IPS-18c (cell line): ENCODE results near the gene CYB5R2.

Source experiments
- H3K4me3 ChIP-seq: 2 replicates; pipeline ENCODE4 v1.7.0; 2013; ENCODE audit warnings: low read depth, mild to moderate bottlenecking, low read length, moderate library complexity; ENCODE audit not compliant: insufficient read depth
- H3K9me3 ChIP-seq: one replicate; pipeline ENCODE4 v1.6.1; 2013; ENCODE audit warnings: mild to moderate bottlenecking, low read length, moderate library complexity; ENCODE audit not compliant: control insufficient read depth, insufficient read depth

The CYB5R2 gene

GRCh38 chr11:7651140-7651551, 22.2 kb downstream of the CYB5R2 start:
- no peak overlapping the region for H3K4me3 ChIP-seq

GRCh38 chr11:7648264-7648663, 25.0 kb downstream of the CYB5R2 start:
- Histone ChIP-seq H3K4me3 (no peak overlapping the region), H3K9me3 (no peaks in the 10 kb centered on the region)

More at GRCh38 chr11:7651140-7651551, 22.2 kb downstream of the CYB5R2 start:
- no peaks in the 10 kb centered on the region for H3K9me3 ChIP-seq

GRCh38 chr11:7646866-7647265, 26.4 kb downstream of the CYB5R2 start:
- Histone ChIP-seq H3K4me3 (no peak overlapping the region), H3K9me3 (no peaks in the 10 kb centered on the region)

GRCh38 chr11:7645206-7645605, 28.1 kb downstream of the CYB5R2 start:
- no peak overlapping the region for H3K4me3 ChIP-seq
- H3K9me3 ChIP-seq, result no peaks in the 10 kb centered on the region

- Histone ChIP-seq H3K4me3 (no peak overlapping the region), H3K9me3 (no peaks in the 10 kb centered on the region)
Measured at GRCh38 chr11:7643314-7643713, 30.0 kb downstream of the CYB5R2 start.

GRCh38 chr11:7642747-7643146, 30.6 kb downstream of the CYB5R2 start:
- Histone ChIP-seq H3K9me3 (no peaks in the 10 kb centered on the region), H3K4me3 (no peak overlapping the region)

GRCh38 chr11:7640816-7641215, 32.5 kb downstream of the CYB5R2 start:
- H3K9me3 ChIP-seq, result no peaks in the 10 kb centered on the region
- H3K4me3 ChIP-seq, result no peak overlapping the region

- no peak overlapping the region for H3K4me3 ChIP-seq
Measured at GRCh38 chr11:7639643-7640025, 33.7 kb downstream of the CYB5R2 start.

GRCh38 chr11:7638710-7639642, 34.3 kb downstream of the CYB5R2 start:
- H3K4me3 ChIP-seq, result no peak overlapping the region
- no peaks in the 10 kb centered on the region for H3K9me3 ChIP-seq

More at GRCh38 chr11:7639643-7640025, 33.7 kb downstream of the CYB5R2 start:
- no peaks in the 10 kb centered on the region for H3K9me3 ChIP-seq

- no peak overlapping the region for H3K4me3 ChIP-seq
Measured at GRCh38 chr11:7637447-7638157, 35.7 kb downstream of the CYB5R2 start.

GRCh38 chr11:7636350-7636749, 37.0 kb downstream of the CYB5R2 start:
- no peaks in the 10 kb centered on the region for H3K9me3 ChIP-seq
- no peak overlapping the region for H3K4me3 ChIP-seq

More at GRCh38 chr11:7637447-7638157, 35.7 kb downstream of the CYB5R2 start:
- no peaks in the 10 kb centered on the region for H3K9me3 ChIP-seq

GRCh38 chr11:7635708-7636107, 37.6 kb downstream of the CYB5R2 start:
- no peak overlapping the region for H3K4me3 ChIP-seq
- no peaks in the 10 kb centered on the region for H3K9me3 ChIP-seq

- no peak overlapping the region for H3K4me3 ChIP-seq
Measured at GRCh38 chr11:7635137-7635536, 38.2 kb downstream of the CYB5R2 start.

GRCh38 chr11:7632211-7632610, 41.1 kb downstream of the CYB5R2 start:
- Histone ChIP-seq H3K9me3 (no peaks in the 10 kb centered on the region), H3K4me3 (no peak overlapping the region)

More at GRCh38 chr11:7635137-7635536, 38.2 kb downstream of the CYB5R2 start:
- H3K9me3 ChIP-seq, result no peaks in the 10 kb centered on the region

GRCh38 chr11:7630002-7630401, 43.3 kb downstream of the CYB5R2 start:
- Histone ChIP-seq H3K9me3 (no peaks in the 10 kb centered on the region), H3K4me3 (no peak overlapping the region)

- H3K9me3 ChIP-seq, result no peaks in the 10 kb centered on the region
- H3K4me3 ChIP-seq, result no peak overlapping the region
Measured at GRCh38 chr11:7628660-7629059, 44.6 kb downstream of the CYB5R2 start.

- H3K4me3 ChIP-seq, result no peak overlapping the region
- H3K9me3 ChIP-seq, result no peaks in the 10 kb centered on the region
Measured at GRCh38 chr11:7622721-7623120, 50.6 kb downstream of the CYB5R2 start.

GRCh38 chr11:7621554-7621953, 51.7 kb downstream of the CYB5R2 start:
- Histone ChIP-seq H3K9me3 (no peaks in the 10 kb centered on the region), H3K4me3 (no peak overlapping the region)
